ENCODE results near the gene CD82. TPM values are rescaled to one million over a fixed set of nuclear protein-coding genes. Genes with fewer than 3 reads are reported as not detected.

The CD82 gene
- total and polyA plus RNA-seq, 2 donors (not counting 1 experiment from before 2014, with no cell fraction given) = 192 to 438 TPM

DNA sequence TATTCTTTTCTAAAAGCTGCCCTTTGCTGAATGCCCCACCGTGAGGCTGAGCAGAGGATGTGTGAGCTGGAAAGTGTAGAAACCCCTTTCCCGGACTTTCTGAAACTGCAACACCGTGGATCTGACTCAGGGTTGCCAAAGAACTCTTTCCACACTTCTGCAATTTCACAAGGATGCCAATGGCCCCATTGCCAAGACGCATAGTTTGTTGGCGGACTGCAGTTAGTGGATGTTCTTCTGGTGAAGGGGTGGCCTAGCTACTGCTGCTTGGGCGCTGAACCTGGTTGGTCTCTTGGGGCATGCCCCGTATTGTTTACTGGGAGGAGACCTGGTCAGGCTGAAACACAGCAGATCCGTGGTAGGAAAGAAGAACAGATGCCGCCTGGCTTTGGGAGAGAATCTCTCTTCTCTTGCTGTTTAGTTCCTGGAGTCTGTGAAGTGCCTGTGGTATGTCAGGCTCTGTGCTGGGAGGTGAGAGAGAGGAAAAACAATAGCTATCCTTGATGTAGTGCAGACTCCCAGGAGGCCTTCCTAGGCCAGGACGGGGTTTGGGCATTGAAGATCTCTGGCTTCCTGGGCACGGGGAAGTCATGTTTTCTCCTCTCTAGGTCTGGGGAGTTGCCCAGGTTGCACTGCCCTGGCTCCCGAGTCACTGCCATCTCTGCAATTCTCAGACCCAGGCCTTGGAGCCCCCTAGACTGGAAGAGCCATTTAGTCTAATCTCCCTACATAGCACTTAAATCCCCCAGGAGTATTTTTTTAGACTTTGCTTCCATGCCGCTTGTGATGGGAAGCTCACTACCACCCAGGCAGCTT is 26.9 kb downstream of the CD82 start:
- H3K27ac Mint-ChIP-seq = peak overlapping the region; percentile 84
- no peak overlapping the region for H3K4me3 Mint-ChIP-seq
- H3K9ac ChIP-seq (ENCODE audit: low read length) = no peak overlapping the region
- H3K27ac ChIP-seq (ENCODE audit: low read length in 2 of 2) = peak overlapping the region in 1 of 2 donors; percentile 85
- H3K79me2 ChIP-seq (ENCODE audit: control insufficient read depth, insufficient read depth, low read length) = peaks cover 28% of the 10 kb centered on the region
- peaks cover 29 to 49% of the 10 kb centered on the region in 2 donors for H3K4me1 ChIP-seq (ENCODE audit: control insufficient read depth in 2 of 2, insufficient read depth in 2 of 2, low read length in 2 of 2)
- intact Hi-C loops (cut with micrococcal nuclease) = no loop called here
- no peaks in the 10 kb centered on the region for H3K9me3 Mint-ChIP-seq (ENCODE audit: insufficient read depth)
- peaks cover 3% of the 10 kb centered on the region for H4K20me1 ChIP-seq (ENCODE audit: control insufficient read depth, insufficient read depth, low read length, poor library complexity, severe bottlenecking)
- H3K4me1 Mint-ChIP-seq = peaks cover 72% of the 10 kb centered on the region
- ATAC-seq (ENCODE audit: low read depth) = no peak
- no peak overlapping the region for H3K4me2 ChIP-seq (replicated peaks; ENCODE audit: low read depth, low read length, poor library complexity, severe bottlenecking)
- CTCF ChIA-PET = interaction anchor here (1.0 to 17.6 kb wide), 5 partner anchors 11 to 35 kb away, joined by 3 to 313 read pairs (median 5); no protein-coding TSS in a partner anchor
- no peaks in the 10 kb centered on the region for H3K27me3 ChIP-seq (replicated peaks in 1 of 4; ENCODE audit: control extremely low read depth in 1 of 4, control insufficient read depth in 3 of 4, insufficient read depth in 4 of 4, low read length in 3 of 4)
- H3K4me3 ChIP-seq (ENCODE audit: control extremely low read depth in 1 of 5, extremely low read depth in 1 of 5, insufficient read depth in 1 of 5, low read depth in 2 of 5, low read length in 4 of 5) = no peak overlapping the region
- H3K27me3 Mint-ChIP-seq = no peaks in the 10 kb centered on the region
- H3K36me3 ChIP-seq (replicated peaks in 1 of 2; ENCODE audit: control extremely low read depth in 1 of 2, control insufficient read depth in 1 of 2, extremely low read depth in 1 of 2, insufficient read depth in 2 of 2, low read length in 1 of 2) = peaks cover 0 to 61% of the 10 kb centered on the region in 2 experiments
- no peak for DNase-seq
- WGBS (ENCODE audit: insufficient coverage) = 91% methylated on average over 13 of the region's 13 CpGs
- POLR2A ChIA-PET = interaction anchor here (1.5 to 1.6 kb wide), 2 partner anchors 9 to 15 kb away, joined by 4 to 5 read pairs; no protein-coding TSS in a partner anchor
- TF ChIP-seq CTCF (IDR thresholded peaks at IDR 0.05) (no peak), EZH2 (IDR thresholded peaks at IDR 0.05; ENCODE audit: borderline replicate concordance, insufficient read depth, low read depth, low read length, poor library complexity, severe bottlenecking) (no peak)
- no peaks in the 10 kb centered on the region for H3K9me3 ChIP-seq (ENCODE audit: control extremely low read depth in 1 of 3, control insufficient read depth in 2 of 3, insufficient read depth in 1 of 3, low read length in 2 of 3)
- no peak overlapping the region for H2AFZ ChIP-seq (ENCODE audit: insufficient read depth, low read depth, low read length, poor library complexity, severe bottlenecking)

DNA sequence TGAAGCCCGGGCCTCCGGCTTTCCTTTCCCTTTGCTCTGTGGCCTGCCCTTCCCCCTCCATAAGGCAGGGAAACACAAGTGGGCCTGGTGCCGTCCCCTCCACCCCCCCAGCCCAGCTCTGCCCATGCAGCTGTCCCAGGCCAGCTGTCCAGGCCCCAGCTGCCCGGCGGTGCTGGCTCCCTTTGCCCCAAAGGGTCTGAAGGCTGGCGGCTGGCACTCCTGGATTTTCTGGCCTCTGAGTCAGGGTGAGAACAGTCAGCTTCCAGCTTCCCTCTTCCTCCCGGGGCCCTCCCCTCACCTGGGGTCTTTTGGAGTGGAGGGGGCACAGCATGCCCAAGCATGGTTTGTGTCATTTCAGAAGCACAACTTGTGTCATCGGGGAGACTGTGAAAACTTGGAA is 27.8 kb downstream of the CD82 start:
- Histone ChIP-seq H3K79me2 (ENCODE audit: control insufficient read depth, insufficient read depth, low read length) (peaks cover 27% of the 10 kb centered on the region), H3K36me3 (replicated peaks in 1 of 2; ENCODE audit: control extremely low read depth in 1 of 2, control insufficient read depth in 1 of 2, extremely low read depth in 1 of 2, insufficient read depth in 2 of 2, low read length in 1 of 2) (peaks cover 0 to 53% of the 10 kb centered on the region in 2 experiments), H3K9ac (ENCODE audit: low read length) (no peak overlapping the region), H3K4me3 (ENCODE audit: control extremely low read depth in 1 of 5, extremely low read depth in 1 of 5, insufficient read depth in 1 of 5, low read depth in 2 of 5, low read length in 4 of 5) (no peak overlapping the region), H4K20me1 (ENCODE audit: control insufficient read depth, insufficient read depth, low read length, poor library complexity, severe bottlenecking) (no peaks in the 10 kb centered on the region), H2AFZ (ENCODE audit: insufficient read depth, low read depth, low read length, poor library complexity, severe bottlenecking) (no peak overlapping the region), H3K4me1 (ENCODE audit: control insufficient read depth in 2 of 2, insufficient read depth in 2 of 2, low read length in 2 of 2) (peaks cover 37 to 58% of the 10 kb centered on the region in 2 donors), H3K27me3 (replicated peaks in 1 of 4; ENCODE audit: control extremely low read depth in 1 of 4, control insufficient read depth in 3 of 4, insufficient read depth in 4 of 4, low read length in 3 of 4) (no peaks in the 10 kb centered on the region), H3K27ac (ENCODE audit: low read length in 2 of 2) (peak overlapping the region in 1 of 2 donors; percentile 85), H3K4me2 (replicated peaks; ENCODE audit: low read depth, low read length, poor library complexity, severe bottlenecking) (no peak overlapping the region), H3K9me3 (ENCODE audit: control extremely low read depth in 1 of 3, control insufficient read depth in 2 of 3, insufficient read depth in 1 of 3, low read length in 2 of 3) (no peaks in the 10 kb centered on the region)
- ATAC-seq (ENCODE audit: low read depth) (no peak), DNase-seq (no peak)
- Mint-ChIP-seq H3K4me3 (no peak overlapping the region), H3K27me3 (no peaks in the 10 kb centered on the region), H3K27ac (peak overlapping the region; percentile 92), H3K9me3 (ENCODE audit: insufficient read depth) (no peaks in the 10 kb centered on the region), H3K4me1 (peaks cover 76% of the 10 kb centered on the region)
- no peak for TF ChIP-seq CTCF (IDR thresholded peaks at IDR 0.05)
- no peak for TF ChIP-seq EZH2 (IDR thresholded peaks at IDR 0.05; ENCODE audit: borderline replicate concordance, insufficient read depth, low read depth, low read length, poor library complexity, severe bottlenecking)
- WGBS (ENCODE audit: insufficient coverage) = 82% methylated on average over 7 of the region's 8 CpGs
- intact Hi-C loops (cut with micrococcal nuclease) = no loop called here
- CTCF ChIA-PET = interaction anchor here (1.0 to 17.6 kb wide), 5 partner anchors 20 to 36 kb away, joined by 3 to 313 read pairs (median 5); partner anchors contain the start of gene CD82
- POLR2A ChIA-PET = interaction anchor here (1.5 to 1.6 kb wide), 2 partner anchors 8 to 15 kb away, joined by 4 to 5 read pairs; no protein-coding TSS in a partner anchor
